Activated naive CD8-positive, alpha-beta T cell (primary cell): ENCODE data around the gene PDX1.

Source experiments
- H3K27ac Mint-ChIP-seq: one replicate; pipeline ENCODE4 v1.8.0; 2021; ENCODE audit warnings: mixed read lengths
- H3K27me3 Mint-ChIP-seq: one replicate; pipeline ENCODE4 v1.8.0; 2021; ENCODE audit warnings: mixed read lengths
- H3K36me3 Mint-ChIP-seq: one replicate; pipeline ENCODE4 v1.8.0; 2021; ENCODE audit warnings: mixed read lengths
- H3K4me1 Mint-ChIP-seq: one replicate; pipeline ENCODE4 v1.8.0; 2021; ENCODE audit warnings: low read depth, mixed read lengths
- H3K4me3 Mint-ChIP-seq: one replicate; pipeline ENCODE4 v1.8.0; 2021; ENCODE audit warnings: mild to moderate bottlenecking, mixed read lengths
- H3K9me3 Mint-ChIP-seq: one replicate; pipeline ENCODE4 v1.8.0; 2021; ENCODE audit warnings: low read depth, mixed read lengths

The PDX1 gene

GRCh38 chr13:27968316-27969081, 48.7 kb downstream of the PDX1 start:
- Mint-ChIP-seq H3K4me3 (no peak overlapping the region), H3K4me1 (peaks cover 20% of the 10 kb centered on the region), H3K9me3 (no peaks in the 10 kb centered on the region), H3K27me3 (peaks cover 45% of the 10 kb centered on the region), H3K27ac (no peak overlapping the region), H3K36me3 (no peaks in the 10 kb centered on the region)

GRCh38 chr13:27969082-27969865, 49.5 kb downstream of the PDX1 start, which contains the start of gene CDX2:
Gene CDX2 (minus strand): TSS chr13:27969315. CDS start chr13:27969006, 309 bp downstream.
- Mint-ChIP-seq H3K27ac (no peak within 1 kb of the TSS), H3K4me3 (peak within 1 kb of the TSS; percentile 73), H3K9me3 (no peaks in the 10 kb centered on the region)

DNA sequence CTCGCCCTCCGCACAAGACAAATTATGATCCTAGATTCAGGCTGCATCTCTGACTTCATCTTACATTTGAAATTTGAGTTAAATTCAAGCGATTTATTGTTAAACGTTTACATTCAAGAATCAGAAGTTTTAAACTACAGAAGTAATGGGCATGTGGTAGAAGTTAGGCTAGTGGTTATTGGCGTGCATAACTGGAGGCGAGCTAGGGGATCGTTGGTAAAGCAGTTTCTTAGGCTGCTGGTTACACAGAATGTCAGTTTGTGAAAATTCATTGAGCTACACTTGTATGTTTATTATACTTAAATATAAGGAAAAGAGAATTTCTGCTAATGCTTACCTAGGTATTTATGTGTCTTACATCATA, 50.0 kb downstream of the PDX1 start:
- Mint-ChIP-seq H3K4me1 (peaks cover 20% of the 10 kb centered on the region), H3K9me3 (no peaks in the 10 kb centered on the region), H3K27me3 (peaks cover 46% of the 10 kb centered on the region), H3K27ac (no peak overlapping the region), H3K4me3 (peak overlapping the region; percentile 27), H3K36me3 (no peaks in the 10 kb centered on the region)

More at GRCh38 chr13:27969082-27969865, 49.5 kb downstream of the PDX1 start, which contains the start of gene CDX2:
- H3K27me3 Mint-ChIP-seq = peaks cover 44% of the 10 kb centered on the region
- no peaks in the 10 kb centered on the region for H3K36me3 Mint-ChIP-seq
- H3K4me1 Mint-ChIP-seq = peaks cover 20% of the 10 kb centered on the region

GRCh38 chr13:27970382-27971235, 50.8 kb downstream of the PDX1 start:
- H3K27ac Mint-ChIP-seq = no peak overlapping the region
- peaks cover 20% of the 10 kb centered on the region for H3K4me1 Mint-ChIP-seq
- no peaks in the 10 kb centered on the region for H3K36me3 Mint-ChIP-seq
- peaks cover 47% of the 10 kb centered on the region for H3K27me3 Mint-ChIP-seq
- H3K9me3 Mint-ChIP-seq = no peaks in the 10 kb centered on the region
- H3K4me3 Mint-ChIP-seq = no peak overlapping the region

- Mint-ChIP-seq H3K4me3 (no peak overlapping the region), H3K27me3 (peaks cover 45% of the 10 kb centered on the region), H3K4me1 (peaks cover 21% of the 10 kb centered on the region), H3K27ac (no peak overlapping the region), H3K9me3 (no peaks in the 10 kb centered on the region), H3K36me3 (no peaks in the 10 kb centered on the region)
These were observed 51.4 kb downstream of the PDX1 start for GRCh38 chr13:27971236-27971645.

DNA sequence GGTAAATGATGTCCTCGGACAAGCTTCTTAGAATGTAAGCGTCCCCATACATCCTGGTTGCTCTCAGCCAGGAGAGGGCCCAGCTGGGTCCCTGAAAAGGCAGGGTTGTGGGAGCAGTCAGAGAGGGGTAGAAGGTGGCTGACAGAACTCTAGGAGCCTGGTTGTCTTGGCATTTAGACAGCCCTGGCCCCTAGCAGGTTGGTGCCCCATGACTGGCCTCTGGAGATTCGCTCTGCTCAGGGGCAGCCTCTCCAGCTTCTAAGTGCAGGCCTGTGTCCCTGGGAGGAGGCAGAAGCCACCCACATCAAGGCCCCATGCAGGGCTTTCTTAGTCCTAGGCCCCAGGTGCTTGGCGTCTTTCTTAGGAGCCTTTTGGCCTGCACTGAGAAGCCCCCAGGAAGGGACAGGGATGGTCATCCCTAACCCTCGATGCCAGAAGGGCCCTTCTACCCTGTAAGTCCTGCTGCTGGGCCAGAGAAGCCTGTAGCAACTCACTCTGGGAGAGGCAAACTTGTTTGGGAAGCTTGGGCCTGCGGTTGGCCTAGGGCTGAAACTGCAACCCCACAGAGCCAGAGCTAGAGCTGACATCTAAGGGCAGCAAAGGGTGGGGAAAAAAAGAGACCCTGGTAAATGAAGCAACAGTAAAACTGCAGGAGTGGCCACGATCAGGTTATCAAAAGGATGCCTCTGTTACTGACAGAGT, 52.1 kb downstream of the PDX1 start:
- Mint-ChIP-seq H3K4me1 (peaks cover 20% of the 10 kb centered on the region), H3K4me3 (no peak overlapping the region), H3K36me3 (no peaks in the 10 kb centered on the region), H3K27ac (no peak overlapping the region), H3K27me3 (peaks cover 45% of the 10 kb centered on the region), H3K9me3 (no peaks in the 10 kb centered on the region)

- Mint-ChIP-seq H3K27me3 (peaks cover 44% of the 10 kb centered on the region), H3K4me1 (peaks cover 16% of the 10 kb centered on the region), H3K27ac (no peak overlapping the region), H3K36me3 (no peaks in the 10 kb centered on the region), H3K9me3 (no peaks in the 10 kb centered on the region), H3K4me3 (no peak overlapping the region)
These were observed 52.6 kb downstream of the PDX1 start for GRCh38 chr13:27972478-27972820.

- Mint-ChIP-seq H3K4me3 (no peak overlapping the region), H3K27me3 (peaks cover 41% of the 10 kb centered on the region), H3K9me3 (no peaks in the 10 kb centered on the region), H3K4me1 (peaks cover 12% of the 10 kb centered on the region), H3K27ac (no peak overlapping the region), H3K36me3 (no peaks in the 10 kb centered on the region)
These were observed 53.5 kb downstream of the PDX1 start for GRCh38 chr13:27973291-27973690.

GRCh38 chr13:27973961-27974662, 54.3 kb downstream of the PDX1 start:
- H3K4me3 Mint-ChIP-seq = no peak overlapping the region
- H3K27ac Mint-ChIP-seq = no peak overlapping the region
- peaks cover 43% of the 10 kb centered on the region for H3K27me3 Mint-ChIP-seq
- H3K4me1 Mint-ChIP-seq = peaks cover 17% of the 10 kb centered on the region
- H3K36me3 Mint-ChIP-seq = no peaks in the 10 kb centered on the region
- H3K9me3 Mint-ChIP-seq = no peaks in the 10 kb centered on the region
